Stimulated activated memory B cell treated with anti-CD40 and anti-IgM and Interleukin-4, amounts not matched to agents 10 μg/mL and 1 μg/mL and 100 μg/mL, for 72 hours (primary cell): Measurements from ENCODE around the gene TMEM147.
"Not testable (repeated sequence)": the region's sequence is repeated elsewhere in the genome, so short reads cannot be mapped to it uniquely, and the experiment has no call there.

Experiments used
- ATAC-seq: fragments of 150-1000 bp; cut with Tn5 transposase; 2 replicates; pipeline ENCODE4 v1.10.0; 2021
- H3K27ac Mint-ChIP-seq: one replicate; pipeline ENCODE4 v1.8.0; 2022; ENCODE audit warnings: mild to moderate bottlenecking, mixed read lengths
- H3K27me3 Mint-ChIP-seq: one replicate; pipeline ENCODE4 v1.8.0; 2022; ENCODE audit warnings: mixed read lengths
- H3K36me3 Mint-ChIP-seq: one replicate; pipeline ENCODE4 v1.8.0; 2022; ENCODE audit warnings: mixed read lengths
- H3K4me1 Mint-ChIP-seq: one replicate; pipeline ENCODE4 v1.8.0; 2022; ENCODE audit warnings: mixed read lengths
- H3K4me3 Mint-ChIP-seq: one replicate; pipeline ENCODE4 v1.8.0; 2022; ENCODE audit warnings: mild to moderate bottlenecking, moderate library complexity, mixed read lengths
- H3K9me3 Mint-ChIP-seq: one replicate; pipeline ENCODE4 v1.8.0; 2022; ENCODE audit warnings: mixed read lengths

Gene TMEM147

GRCh38 chr19:35590875-35591274 lies 45.4 kb downstream of the TMEM147 start:
- ATAC-seq: no peak
- Mint-ChIP-seq H3K4me3 (no peak overlapping the region), H3K9me3 (no peaks in the 10 kb centered on the region), H3K27ac (no peak overlapping the region), H3K27me3 (peaks cover 24% of the 10 kb centered on the region), H3K36me3 (no peaks in the 10 kb centered on the region), H3K4me1 (no peaks in the 10 kb centered on the region)

DNA sequence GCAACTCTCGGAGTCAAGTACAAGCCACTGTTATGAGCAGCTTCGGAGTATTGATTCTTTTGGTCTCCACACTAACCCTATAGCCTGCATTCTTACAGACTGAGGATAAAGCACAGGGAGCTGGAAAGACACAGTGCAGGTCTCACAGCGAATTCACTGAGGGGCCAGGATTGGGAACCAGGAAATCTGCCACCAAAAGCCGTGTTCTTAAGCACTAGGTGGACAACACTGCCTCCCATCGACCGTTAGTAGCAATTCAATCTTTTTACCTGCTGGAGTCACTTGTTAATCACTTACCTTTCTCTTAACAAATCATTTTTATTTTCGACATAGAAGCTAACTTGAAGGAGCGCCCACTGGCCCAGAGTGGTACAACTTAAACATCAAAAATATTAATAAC lies 46.8 kb downstream of the TMEM147 start:
- peaks cover 20% of the 10 kb centered on the region for H3K27me3 Mint-ChIP-seq
- no peak for ATAC-seq
- peaks cover 6% of the 10 kb centered on the region for H3K4me1 Mint-ChIP-seq
- H3K36me3 Mint-ChIP-seq: no peaks in the 10 kb centered on the region
- H3K4me3 Mint-ChIP-seq: no peak overlapping the region
- H3K27ac Mint-ChIP-seq: no peak overlapping the region
- H3K9me3 Mint-ChIP-seq: no peaks in the 10 kb centered on the region

DNA sequence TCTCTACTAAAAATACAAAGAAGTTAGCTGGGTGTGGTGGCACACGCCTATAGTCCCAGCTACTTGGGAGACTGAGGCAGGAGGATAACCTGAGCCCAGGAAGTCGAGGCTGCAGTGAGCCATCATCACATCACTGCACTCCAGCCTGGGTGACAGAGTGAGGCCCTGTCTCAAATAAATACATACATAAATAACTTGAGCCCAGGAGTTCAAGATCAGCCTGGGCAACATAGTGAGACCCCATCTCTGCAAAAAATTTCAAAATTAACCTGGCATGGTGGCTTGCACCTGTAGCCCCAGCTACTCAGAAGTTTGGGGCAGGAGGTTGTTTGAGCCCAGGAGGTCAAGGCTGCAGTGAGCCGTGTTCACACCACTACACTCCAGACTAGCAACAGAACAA lies 49.6 kb downstream of the TMEM147 start:
- H3K27me3 Mint-ChIP-seq: peaks cover 42% of the 10 kb centered on the region
- H3K27ac Mint-ChIP-seq, H3K9me3 Mint-ChIP-seq, H3K36me3 Mint-ChIP-seq, ATAC-seq, H3K4me3 Mint-ChIP-seq, H3K4me1 Mint-ChIP-seq: not testable (repeated sequence)

DNA sequence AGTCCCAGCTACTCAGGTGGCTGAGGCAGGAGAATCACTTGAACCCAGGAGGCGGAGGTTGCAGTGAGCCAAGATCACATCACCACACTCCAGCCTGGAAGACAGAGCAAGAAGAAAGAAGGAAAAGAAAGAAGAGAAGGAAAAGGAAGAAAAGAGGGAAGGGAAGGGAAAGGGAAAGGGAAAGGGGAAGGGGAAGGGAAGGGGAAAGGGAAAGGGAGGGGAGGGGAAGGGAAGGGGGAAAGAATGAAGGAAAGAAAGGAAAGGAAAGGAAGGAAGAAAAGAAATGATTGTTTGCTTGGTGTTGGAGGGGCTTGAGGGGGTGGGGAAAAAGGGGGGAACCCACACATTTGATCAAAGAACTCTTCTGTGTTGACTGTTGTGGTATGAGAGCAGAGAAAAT lies 50.5 kb downstream of the TMEM147 start:
- Mint-ChIP-seq H3K27ac (no peak overlapping the region), H3K36me3 (no peaks in the 10 kb centered on the region), H3K27me3 (peaks cover 50% of the 10 kb centered on the region), H3K9me3 (no peaks in the 10 kb centered on the region), H3K4me1 (peaks cover 6% of the 10 kb centered on the region), H3K4me3 (no peak overlapping the region)
- ATAC-seq: no peak

DNA sequence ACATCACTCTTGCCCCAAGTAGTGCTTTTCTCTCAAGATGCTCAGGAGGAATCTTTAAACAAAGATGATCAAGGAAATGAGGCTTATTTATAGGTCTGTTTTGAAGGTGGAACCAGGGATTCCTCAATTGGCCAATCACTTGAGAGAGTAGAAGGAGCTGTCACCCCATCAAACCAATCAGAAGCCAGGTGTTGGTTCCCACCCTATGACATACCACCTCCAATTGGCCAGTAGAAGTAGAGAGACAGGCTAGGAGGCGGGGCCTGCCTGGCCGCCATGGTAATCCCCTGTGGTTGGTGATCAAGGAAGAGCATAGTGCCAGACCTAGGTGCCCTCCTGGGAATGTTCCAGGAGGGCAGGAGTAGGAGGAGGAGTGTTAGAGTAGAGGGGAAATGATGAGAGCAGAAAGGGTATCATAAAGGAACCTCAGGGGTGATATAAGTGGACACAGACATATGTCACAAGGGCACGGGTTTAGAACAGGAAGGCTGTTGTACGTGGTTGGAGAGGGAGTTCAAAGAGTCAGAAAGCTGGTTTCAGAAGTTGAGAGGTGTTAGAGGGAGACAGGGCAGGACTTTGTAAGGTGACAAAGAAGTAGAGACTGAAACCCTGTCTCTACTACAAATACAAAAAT lies 51.1 kb downstream of the TMEM147 start:
- Mint-ChIP-seq H3K4me1 (peaks cover 6% of the 10 kb centered on the region), H3K36me3 (no peaks in the 10 kb centered on the region), H3K9me3 (no peaks in the 10 kb centered on the region), H3K27me3 (peaks cover 50% of the 10 kb centered on the region), H3K27ac (no peak overlapping the region), H3K4me3 (no peak overlapping the region)
- peak; percentile 67 for ATAC-seq
